Brain microvascular endothelial cell (primary cell): ENCODE data around the gene CALHM1.

Experiments used
- DNase-seq: peaks from one replicate; pipeline ENCODE4 v3.0.0-alpha.2; 2020
- H3K27ac ChIP-seq: fragments of 250-450 bp; sonication (Bioruptor Pico); 2 replicates; pipeline ENCODE4 v1.5.1; 2020; ENCODE audit warnings: mild to moderate bottlenecking, moderate library complexity
- H3K27me3 ChIP-seq: fragments of 250-450 bp; sonication (Bioruptor Pico); replicated peaks from 2 replicates; pipeline ENCODE4 v1.5.1; 2020; ENCODE audit warnings: mild to moderate bottlenecking
- H3K36me3 ChIP-seq: fragments of 250-450 bp; sonication (Bioruptor Pico); replicated peaks from 2 replicates; pipeline ENCODE4 v1.5.1; 2020; ENCODE audit warnings: mild to moderate bottlenecking
- H3K4me3 ChIP-seq: 2 replicates; pipeline ENCODE4 v1.5.1; 2011; ENCODE audit warnings: low read depth, mild to moderate bottlenecking, control low read depth, low read length, moderate library complexity
- in situ Hi-C: cut with HindIII; loops from 2 replicates; pipeline ENCODE4 v1.10.0; 2017; ENCODE audit warnings: low sequenced_read_pairs, low pct_ligation_motif_present
- TF ChIP-seq, protein P1 (sequence below): IDR thresholded peaks from 2 replicates; pipeline ENCODE4 v1.5.1; 2011; ENCODE audit warnings: low read depth, mild to moderate bottlenecking, moderate library complexity, low read length, control low read depth, inconsistent platforms; ENCODE audit errors: missing control alignments

Gene CALHM1

GRCh38 chr10:103457176-103457712 is 1.5 kb downstream of the CALHM1 start:
- H3K36me3 ChIP-seq = no peaks in the 10 kb centered on the region
- no peak overlapping the region for H3K4me3 ChIP-seq
- in situ Hi-C loops = no loop called here
- TF ChIP-seq, protein P1, sequence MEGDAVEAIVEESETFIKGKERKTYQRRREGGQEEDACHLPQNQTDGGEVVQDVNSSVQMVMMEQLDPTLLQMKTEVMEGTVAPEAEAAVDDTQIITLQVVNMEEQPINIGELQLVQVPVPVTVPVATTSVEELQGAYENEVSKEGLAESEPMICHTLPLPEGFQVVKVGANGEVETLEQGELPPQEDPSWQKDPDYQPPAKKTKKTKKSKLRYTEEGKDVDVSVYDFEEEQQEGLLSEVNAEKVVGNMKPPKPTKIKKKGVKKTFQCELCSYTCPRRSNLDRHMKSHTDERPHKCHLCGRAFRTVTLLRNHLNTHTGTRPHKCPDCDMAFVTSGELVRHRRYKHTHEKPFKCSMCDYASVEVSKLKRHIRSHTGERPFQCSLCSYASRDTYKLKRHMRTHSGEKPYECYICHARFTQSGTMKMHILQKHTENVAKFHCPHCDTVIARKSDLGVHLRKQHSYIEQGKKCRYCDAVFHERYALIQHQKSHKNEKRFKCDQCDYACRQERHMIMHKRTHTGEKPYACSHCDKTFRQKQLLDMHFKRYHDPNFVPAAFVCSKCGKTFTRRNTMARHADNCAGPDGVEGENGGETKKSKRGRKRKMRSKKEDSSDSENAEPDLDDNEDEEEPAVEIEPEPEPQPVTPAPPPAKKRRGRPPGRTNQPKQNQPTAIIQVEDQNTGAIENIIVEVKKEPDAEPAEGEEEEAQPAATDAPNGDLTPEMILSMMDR = no peak
- H3K27ac ChIP-seq = no peak overlapping the region
- DNase-seq = no peak
- H3K27me3 ChIP-seq = no peaks in the 10 kb centered on the region

GRCh38 chr10:103456074-103456660 is 2.5 kb downstream of the CALHM1 start:
- in situ Hi-C loops = no loop called here
- TF ChIP-seq, protein P1 = no peak
- no peak overlapping the region for H3K4me3 ChIP-seq
- H3K27ac ChIP-seq = no peak overlapping the region
- no peak for DNase-seq
- no peaks in the 10 kb centered on the region for H3K36me3 ChIP-seq
- H3K27me3 ChIP-seq = no peaks in the 10 kb centered on the region

- Histone ChIP-seq H3K27me3 (no peaks in the 10 kb centered on the region), H3K4me3 (no peak overlapping the region), H3K36me3 (no peaks in the 10 kb centered on the region), H3K27ac (no peak overlapping the region)
- in situ Hi-C loops = no loop called here
- TF ChIP-seq, protein P1 = no peak
- no peak for DNase-seq
These were observed 3.5 kb downstream of the CALHM1 start for GRCh38 chr10:103455235-103455634.

- no peak overlapping the region for H3K4me3 ChIP-seq
- TF ChIP-seq, protein P1 = no peak
- in situ Hi-C loops = loop anchor here (5.0 kb wide), 1 partner anchor 38 kb away; the partner anchor contains the start of gene NEURL1
These were observed 4.7 kb downstream of the CALHM1 start for GRCh38 chr10:103454026-103454425.

GRCh38 chr10:103452506-103453230 is 6.0 kb downstream of the CALHM1 start:
- peaks cover 10% of the 10 kb centered on the region for H3K36me3 ChIP-seq
- in situ Hi-C loops = loop anchor here (5.0 kb wide), 1 partner anchor 40 kb away; the partner anchor contains the start of gene NEURL1
- no peak for DNase-seq
- H3K27me3 ChIP-seq = no peaks in the 10 kb centered on the region
- H3K4me3 ChIP-seq = peak overlapping the region; percentile 59
- no peak overlapping the region for H3K27ac ChIP-seq
- TF ChIP-seq, protein P1 = no peak

More at GRCh38 chr10:103454026-103454425, 4.7 kb downstream of the CALHM1 start:
- H3K36me3 ChIP-seq = peaks cover 8% of the 10 kb centered on the region
- H3K27ac ChIP-seq = no peak overlapping the region
- no peaks in the 10 kb centered on the region for H3K27me3 ChIP-seq
- DNase-seq = no peak
